A673 (cell line): ENCODE measurements around the gene CEP89. TPM values are rescaled to one million over a fixed set of nuclear protein-coding genes. Genes with fewer than 3 reads are reported as not detected.
"Not testable (repeated sequence)": the region's sequence is repeated elsewhere in the genome, so short reads cannot be mapped to it uniquely, and the experiment has no call there.

Source experiments
- BruUV-seq: library from RNA; stranded (reverse); fragments of 400-500 nt; replicated peaks from 2 replicates; lab custom pipeline; 2021; lab: Mats Ljungman, UMichigan
- CTCF ChIA-PET: fragments of 300-600 bp; sonication (Branson Sonifier 250); formaldehyde crosslinking; loops from one replicate; lab custom pipeline; 2022; ENCODE audit warnings: antibody characterized with exemption; lab: Charles Lee
- POLR2A ChIA-PET: fragments of 300-600 bp; sonication (Branson Sonifier 250); formaldehyde crosslinking; loops from one replicate; lab custom pipeline; 2022; ENCODE audit warnings: antibody characterized with exemption; ENCODE audit not compliant: low non-redundant PET; lab: Charles Lee
- DNase-seq: peaks from one replicate; pipeline ENCODE4 v3.0.0-alpha.2; 2015; ENCODE audit warnings: low spot score
- H3K27ac ChIP-seq: fragments of 200-600 bp; sonication (generic); 2 replicates; pipeline ENCODE4 v1.5.1; 2016; ENCODE audit warnings: mixed run types, low read depth, mild to moderate bottlenecking, mixed read lengths, antibody characterized with exemption, low read length; ENCODE audit not compliant: poor library complexity, severe bottlenecking
- H3K27me3 ChIP-seq: fragments of 200-600 bp; sonication (generic); replicated peaks from 2 replicates; pipeline ENCODE4 v1.6.1; 2017; ENCODE audit warnings: mixed run types, low read depth, mild to moderate bottlenecking, mixed read lengths, antibody characterized with exemption, low read length; ENCODE audit not compliant: insufficient read depth, poor library complexity
- H3K36me3 ChIP-seq: fragments of 200-600 bp; sonication (generic); 2 replicates; pipeline ENCODE4 v1.6.1; 2016; ENCODE audit warnings: mixed run types, mild to moderate bottlenecking, mixed read lengths, antibody characterized with exemption, low read length; ENCODE audit not compliant: insufficient read depth, poor library complexity, severe bottlenecking
- H3K4me1 ChIP-seq: fragments of 200-600 bp; sonication (generic); 2 replicates; pipeline ENCODE4 v1.6.1; 2017; ENCODE audit warnings: mixed run types, mild to moderate bottlenecking, mixed read lengths, antibody characterized with exemption, low read length; ENCODE audit not compliant: insufficient read depth, poor library complexity, severe bottlenecking
- H3K4me3 ChIP-seq: fragments of 200-600 bp; sonication (generic); 2 replicates; pipeline ENCODE4 v1.5.1; 2016; ENCODE audit warnings: low read depth, mixed run types, mild to moderate bottlenecking, mixed read lengths, low read length; ENCODE audit not compliant: poor library complexity, severe bottlenecking
- H3K9me3 ChIP-seq: fragments of 200-600 bp; sonication (generic); 2 replicates; pipeline ENCODE4 v1.6.1; 2016; ENCODE audit warnings: mixed run types, low read depth, mild to moderate bottlenecking, mixed read lengths, antibody characterized with exemption, low read length; ENCODE audit not compliant: poor library complexity, severe bottlenecking
- CTCF ChIP-seq: fragments of 300-800, 200-600 bp; sonication (generic); conservative IDR thresholded peaks from 2 replicates; pipeline ENCODE4 v1.5.1; 2017; ENCODE audit warnings: low read depth, mild to moderate bottlenecking, antibody characterized with exemption, low read length, moderate library complexity, mixed read lengths
- EZH2 ChIP-seq: fragments of 200-600 bp; sonication (generic); IDR thresholded peaks from 2 replicates; pipeline ENCODE4 v1.6.1; 2017; ENCODE audit warnings: borderline replicate concordance, low read depth, mild to moderate bottlenecking, mixed read lengths, antibody characterized with exemption, low read length; ENCODE audit not compliant: poor library complexity, severe bottlenecking
- intact Hi-C: fragments of 100-400 bp; cut with micrococcal nuclease; formaldehyde crosslinking; loops from one replicate; pipeline ENCODE4 v1.10.0; 2022; ENCODE audit not compliant: unreplicated experiment
- total RNA-seq: library from RNA; stranded (reverse); gene quantifications from 2 replicates; pipeline ENCODE4 v1.2.3, GENCODE V29; 2021

CEP89 gene
- total RNA-seq, 1 experiment from 2014 or later: 47.2 TPM

GRCh38 chr19:32988724-32989123 lies 17.0 kb upstream of the CEP89 start:
- ChIA-PET CTCF (no interaction called here), POLR2A (no interaction called here)
- Histone ChIP-seq H3K4me3 (no peak overlapping the region), H3K36me3 (no peaks in the 10 kb centered on the region), H3K9me3 (no peaks in the 10 kb centered on the region), H3K27ac (no peak overlapping the region), H3K4me1 (no peaks in the 10 kb centered on the region), H3K27me3 (no peaks in the 10 kb centered on the region)
- no peak for TF ChIP-seq EZH2
- TF ChIP-seq CTCF: no peak
- intact Hi-C loops: no loop called here
- BruUV-seq: no TSS peak
- DNase-seq: no peak

- POLR2A ChIA-PET, H3K27me3 ChIP-seq, H3K27ac ChIP-seq, H3K4me1 ChIP-seq, CTCF ChIA-PET, DNase-seq, H3K36me3 ChIP-seq, H3K4me3 ChIP-seq, intact Hi-C loops, H3K9me3 ChIP-seq, BruUV-seq: not testable (repeated sequence)
These were observed 16.5 kb upstream of the CEP89 start for GRCh38 chr19:32988254-32988653.

- H3K27me3 ChIP-seq, POLR2A ChIA-PET, BruUV-seq, H3K4me1 ChIP-seq, H3K4me3 ChIP-seq, H3K27ac ChIP-seq, H3K36me3 ChIP-seq, intact Hi-C loops, H3K9me3 ChIP-seq, CTCF ChIA-PET, DNase-seq: not testable (repeated sequence)
These were observed 10.7 kb upstream of the CEP89 start for GRCh38 chr19:32982488-32982887.

- H3K27ac ChIP-seq, H3K4me3 ChIP-seq, H3K27me3 ChIP-seq, CTCF ChIA-PET, H3K9me3 ChIP-seq, H3K36me3 ChIP-seq, BruUV-seq, POLR2A ChIA-PET, DNase-seq, H3K4me1 ChIP-seq: not testable (repeated sequence)
- intact Hi-C loops: loop anchor here (10.0 kb wide), 1 partner anchor 205 kb away; no protein-coding TSS in a partner anchor
These were observed 8.0 kb upstream of the CEP89 start for GRCh38 chr19:32979807-32980206.

- H3K36me3 ChIP-seq, BruUV-seq, H3K4me1 ChIP-seq, CTCF ChIA-PET, DNase-seq, H3K4me3 ChIP-seq, H3K9me3 ChIP-seq, H3K27ac ChIP-seq, H3K27me3 ChIP-seq: not testable (repeated sequence)
- POLR2A ChIA-PET: interaction anchor here (0.7 kb wide), 1 partner anchor 22 kb away, joined by 7 read pairs; no protein-coding TSS in a partner anchor
- intact Hi-C loops: loop anchor here (10.0 kb wide), 1 partner anchor 207 kb away; no protein-coding TSS in a partner anchor
These were observed 6.1 kb upstream of the CEP89 start for GRCh38 chr19:32977813-32978212.
